Measurements from ENCODE around the gene PLA2G5. TPM values are rescaled to one million over a fixed set of nuclear protein-coding genes. Genes with fewer than 3 reads are reported as not detected.
A peak's percentile ranks its signal among the peaks of the same experiment; 100 is the strongest.

PLA2G5 gene
- total RNA-seq, 1 experiment from 2014 or later, result not detected

DNA sequence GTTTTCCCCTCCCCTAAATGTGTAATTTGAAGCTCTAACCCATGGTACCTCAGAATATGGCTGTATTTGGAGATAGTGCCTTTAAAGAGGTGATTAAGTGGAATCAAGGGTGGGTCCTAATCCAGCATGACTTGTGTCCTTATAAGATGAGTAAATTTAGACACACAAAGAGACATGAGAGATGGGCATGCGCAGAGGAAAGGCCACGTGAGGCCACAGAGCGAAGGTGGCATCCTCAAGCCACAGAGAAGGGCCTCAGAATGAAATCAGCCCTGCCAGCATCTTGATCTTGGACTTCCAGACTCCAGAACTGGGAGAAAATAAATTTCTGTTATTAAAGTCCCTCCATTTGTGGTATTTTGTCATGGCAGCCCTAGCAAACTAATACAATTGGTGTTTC, 66.3 kb downstream of the PLA2G5 start:
- Mint-ChIP-seq H3K27me3 (ENCODE audit: unreplicated experiment) (no peaks in the 10 kb centered on the region), H3K36me3 (ENCODE audit: insufficient read depth, unreplicated experiment) (peaks cover 7% of the 10 kb centered on the region), H3K4me3 (ENCODE audit: low read depth, unreplicated experiment) (no peak overlapping the region), H3K9me3 (ENCODE audit: low read depth, unreplicated experiment) (no peaks in the 10 kb centered on the region), H3K4me1 (ENCODE audit: low read depth, unreplicated experiment) (peaks cover 22% of the 10 kb centered on the region), H3K27ac (ENCODE audit: unreplicated experiment) (no peak overlapping the region)
- CTCF ChIA-PET, result interaction anchor here (0.6 kb wide), 1 partner anchor 76 kb away, joined by 3 read pairs; no protein-coding TSS in a partner anchor
- TF ChIP-seq, protein P1, sequence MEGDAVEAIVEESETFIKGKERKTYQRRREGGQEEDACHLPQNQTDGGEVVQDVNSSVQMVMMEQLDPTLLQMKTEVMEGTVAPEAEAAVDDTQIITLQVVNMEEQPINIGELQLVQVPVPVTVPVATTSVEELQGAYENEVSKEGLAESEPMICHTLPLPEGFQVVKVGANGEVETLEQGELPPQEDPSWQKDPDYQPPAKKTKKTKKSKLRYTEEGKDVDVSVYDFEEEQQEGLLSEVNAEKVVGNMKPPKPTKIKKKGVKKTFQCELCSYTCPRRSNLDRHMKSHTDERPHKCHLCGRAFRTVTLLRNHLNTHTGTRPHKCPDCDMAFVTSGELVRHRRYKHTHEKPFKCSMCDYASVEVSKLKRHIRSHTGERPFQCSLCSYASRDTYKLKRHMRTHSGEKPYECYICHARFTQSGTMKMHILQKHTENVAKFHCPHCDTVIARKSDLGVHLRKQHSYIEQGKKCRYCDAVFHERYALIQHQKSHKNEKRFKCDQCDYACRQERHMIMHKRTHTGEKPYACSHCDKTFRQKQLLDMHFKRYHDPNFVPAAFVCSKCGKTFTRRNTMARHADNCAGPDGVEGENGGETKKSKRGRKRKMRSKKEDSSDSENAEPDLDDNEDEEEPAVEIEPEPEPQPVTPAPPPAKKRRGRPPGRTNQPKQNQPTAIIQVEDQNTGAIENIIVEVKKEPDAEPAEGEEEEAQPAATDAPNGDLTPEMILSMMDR (IDR thresholded peaks at IDR 0.05; ENCODE audit: unreplicated experiment), result no peak
- no TSS peak for BruUV-seq (replicated peaks)
- no peak for DNase-seq
- intact Hi-C loops (cut with micrococcal nuclease; ENCODE audit: unreplicated experiment), result no loop called here

DNA sequence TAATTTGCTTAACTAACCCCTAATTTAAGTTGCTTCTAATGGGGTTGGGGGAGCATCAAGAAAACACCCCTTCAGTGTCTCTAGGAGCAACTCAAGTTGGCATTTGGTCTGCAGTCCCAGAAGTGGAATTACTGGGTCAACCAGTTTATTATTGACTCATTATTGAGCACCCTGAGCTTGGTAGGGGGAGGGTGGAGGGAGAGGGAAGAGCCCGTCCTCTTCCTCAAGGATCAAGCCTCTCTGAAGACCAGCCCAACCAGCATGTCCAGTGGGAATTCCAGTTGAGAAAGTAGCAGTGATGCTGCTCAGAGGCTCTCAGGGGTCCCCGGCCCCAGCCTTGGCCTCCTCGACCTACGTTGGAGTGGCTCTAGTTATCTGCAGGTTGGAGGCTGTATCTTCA, 67.1 kb downstream of the PLA2G5 start:
- CTCF ChIA-PET, result no interaction called here
- no TSS peak for BruUV-seq (replicated peaks)
- peak; percentile 54 for DNase-seq

DNA sequence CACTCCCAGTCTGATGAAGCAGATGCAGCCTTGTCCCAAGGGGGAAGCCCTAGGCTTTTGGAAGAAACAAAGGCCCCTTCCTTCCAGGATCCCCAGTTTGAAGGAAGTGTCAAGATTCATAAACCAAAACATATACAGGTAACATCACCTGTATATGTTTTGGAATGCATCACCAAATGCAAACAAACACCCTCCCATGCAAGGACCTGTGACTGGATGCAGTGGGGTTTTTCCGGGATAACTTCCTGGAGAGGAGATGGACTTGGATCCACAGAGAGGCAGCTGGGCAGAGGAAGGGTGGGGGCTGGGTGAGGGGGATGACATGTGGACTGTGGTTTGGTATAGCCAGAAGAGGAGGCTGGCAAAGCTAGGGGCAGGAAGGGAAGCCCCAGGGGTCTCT, 67.6 kb downstream of the PLA2G5 start:
- DNase-seq, result no peak
- intact Hi-C loops (cut with micrococcal nuclease; ENCODE audit: unreplicated experiment), result no loop called here
- Mint-ChIP-seq H3K27me3 (ENCODE audit: unreplicated experiment) (no peaks in the 10 kb centered on the region), H3K4me1 (ENCODE audit: low read depth, unreplicated experiment) (peaks cover 22% of the 10 kb centered on the region), H3K36me3 (ENCODE audit: insufficient read depth, unreplicated experiment) (peaks cover 7% of the 10 kb centered on the region), H3K27ac (ENCODE audit: unreplicated experiment) (peak overlapping the region; percentile 63), H3K9me3 (ENCODE audit: low read depth, unreplicated experiment) (no peaks in the 10 kb centered on the region), H3K4me3 (ENCODE audit: low read depth, unreplicated experiment) (no peak overlapping the region)
- CTCF ChIA-PET, result no interaction called here
- TF ChIP-seq, protein P1 (IDR thresholded peaks at IDR 0.05; ENCODE audit: unreplicated experiment), result no peak
- no TSS peak for BruUV-seq (replicated peaks)

More for the DNA sequence above, 67.1 kb downstream of the PLA2G5 start:
- H3K4me3 Mint-ChIP-seq (ENCODE audit: low read depth, unreplicated experiment), result no peak overlapping the region
- H3K27ac Mint-ChIP-seq (ENCODE audit: unreplicated experiment), result peak overlapping the region; percentile 63
- peaks cover 22% of the 10 kb centered on the region for H3K4me1 Mint-ChIP-seq (ENCODE audit: low read depth, unreplicated experiment)
- H3K27me3 Mint-ChIP-seq (ENCODE audit: unreplicated experiment), result no peaks in the 10 kb centered on the region
- H3K9me3 Mint-ChIP-seq (ENCODE audit: low read depth, unreplicated experiment), result no peaks in the 10 kb centered on the region
- TF ChIP-seq, protein P1 (IDR thresholded peaks at IDR 0.05; ENCODE audit: unreplicated experiment), result no peak
- peaks cover 7% of the 10 kb centered on the region for H3K36me3 Mint-ChIP-seq (ENCODE audit: insufficient read depth, unreplicated experiment)
- intact Hi-C loops (cut with micrococcal nuclease; ENCODE audit: unreplicated experiment), result no loop called here

DNA sequence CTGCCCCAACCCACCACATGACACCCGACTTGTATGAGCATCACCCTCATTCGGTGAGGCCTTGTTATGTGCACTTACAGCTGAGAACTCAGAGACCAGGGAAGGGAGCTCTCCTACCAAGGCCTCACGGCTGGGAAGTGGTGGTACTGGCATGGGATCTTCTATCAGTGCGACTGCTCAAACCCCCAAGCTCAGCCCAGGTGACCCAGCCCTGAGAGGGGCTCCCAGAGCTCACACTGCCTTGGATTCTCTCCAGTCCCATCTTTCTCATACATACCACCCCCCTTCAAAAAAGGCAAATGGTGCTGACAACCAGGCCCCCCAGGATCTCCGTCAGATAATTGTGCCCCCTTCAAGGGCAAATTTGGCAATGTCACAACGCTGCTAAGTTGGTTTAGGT, 68.4 kb downstream of the PLA2G5 start:
- BruUV-seq (replicated peaks), result no TSS peak
- intact Hi-C loops (cut with micrococcal nuclease; ENCODE audit: unreplicated experiment), result no loop called here
- peaks cover 7% of the 10 kb centered on the region for H3K36me3 Mint-ChIP-seq (ENCODE audit: insufficient read depth, unreplicated experiment)

More for the DNA sequence above, 68.4 kb downstream of the PLA2G5 start:
- no peak for DNase-seq
- Mint-ChIP-seq H3K4me1 (ENCODE audit: low read depth, unreplicated experiment) (peaks cover 22% of the 10 kb centered on the region), H3K27ac (ENCODE audit: unreplicated experiment) (no peak overlapping the region), H3K4me3 (ENCODE audit: low read depth, unreplicated experiment) (no peak overlapping the region), H3K27me3 (ENCODE audit: unreplicated experiment) (no peaks in the 10 kb centered on the region), H3K9me3 (ENCODE audit: low read depth, unreplicated experiment) (no peaks in the 10 kb centered on the region)
- CTCF ChIA-PET, result no interaction called here
- TF ChIP-seq, protein P1 (IDR thresholded peaks at IDR 0.05; ENCODE audit: unreplicated experiment), result no peak
